Prostate gland (tissue), 2 donors: ENCODE data around the gene ROBO2. TPM values are rescaled to one million over a fixed set of nuclear protein-coding genes. Genes with fewer than 3 reads are reported as not detected.

Source experiments
- DNase-seq: peaks from one replicate; pipeline ENCODE4 v3.0.0-alpha.2; 2019; ENCODE audit warnings: low spot score
- H3K27ac ChIP-seq, 2 donors: fragments of 200-600 bp; sonication (generic); 2 replicates each; pipeline ENCODE4 v1.5.1; 2017 to 2019
- H3K27me3 ChIP-seq: fragments of 200-600 bp; sonication (generic); replicated peaks from 2 replicates; pipeline ENCODE4 v1.5.1; 2019; ENCODE audit not compliant: insufficient read depth
- H3K36me3 ChIP-seq, 2 donors: fragments of 200-600 bp; sonication (generic); 1 replicate in 1 of 2; 2 replicates in 1 of 2; pipeline versions ENCODE4 v1.5.1 to v1.8.1; 2017 to 2019
- H3K4me1 ChIP-seq: fragments of 200-600 bp; sonication (generic); replicated peaks from 2 replicates; pipeline ENCODE4 v1.5.1; 2019
- H3K4me3 ChIP-seq, 2 donors: fragments of 200-600 bp; sonication (generic); 2 replicates each; pipeline ENCODE4 v1.5.1; 2017 to 2019
- H3K9me3 ChIP-seq: fragments of 200-600 bp; sonication (generic); 2 replicates; pipeline ENCODE4 v1.5.1; 2017
- POLR2A ChIP-seq: fragments of 450-650 bp; IDR thresholded peaks from one replicate; pipeline ENCODE4 v1.6.1; 2016; ENCODE audit warnings: antibody characterized with exemption, mild to moderate bottlenecking
- POLR2AphosphoS5 ChIP-seq: sonication (generic); formaldehyde crosslinking; IDR thresholded peaks from one replicate; pipeline ENCODE4 v1.6.1; 2017; ENCODE audit warnings: antibody characterized with exemption
- WGBS: methylation state at CpG from one replicate; pipeline ENCODE4 v1.1.5; 2018; 5-methylcytosine and 5-hydroxymethylcytosine counted together
- intact Hi-C: fragments of 100-400 bp; cut with DNase I; formaldehyde crosslinking; loops from one replicate; pipeline ENCODE4 v1.14.2; 2022
- total RNA-seq, 2 donors: library from RNA; depleted of rRNA; stranded (reverse); fragments of >200 nt; gene quantifications; one replicate each; pipeline ENCODE4 v1.1.0, GENCODE V29; 2016
- TF ChIP-seq, protein P1 (sequence below), 4 experiments: fragments of 200-600 bp in 2 of 4; fragments of 450-650 bp in 2 of 4; sonication (generic) in 2 of 4; IDR thresholded peaks; 1 replicate in 3 of 4; 2 replicates in 1 of 4; pipeline ENCODE4 v1.5.1; 2016 to 2019; ENCODE audit warnings: antibody characterized with exemption in 4 of 4, mild to moderate bottlenecking in 2 of 4, moderate library complexity in 2 of 4

ROBO2 gene
- total RNA-seq, 2 donors from 2014 or later = 3.6 to 18.2 TPM

DNA sequence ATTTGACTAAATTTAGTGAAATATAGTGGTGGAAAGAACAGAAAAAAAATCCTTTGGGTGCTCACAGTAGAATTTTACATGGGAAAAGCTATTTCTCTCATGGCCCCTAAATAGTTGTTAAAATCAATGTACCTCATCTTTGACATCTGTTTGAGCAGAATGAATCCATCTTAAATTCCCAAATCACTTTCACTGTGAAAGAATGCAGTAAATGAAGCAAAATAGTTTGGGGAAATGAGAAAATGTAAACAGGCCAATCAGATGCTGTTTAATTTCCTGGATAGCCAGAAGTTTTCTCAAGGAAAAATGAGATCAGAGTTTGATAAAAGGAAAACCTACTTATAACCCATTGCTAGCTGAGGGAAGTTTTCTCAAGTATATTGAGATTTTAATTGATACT, 406.9 kb downstream of the ROBO2 start:
- no peak for DNase-seq
- no peaks in the 10 kb centered on the region for H3K9me3 ChIP-seq
- H3K4me1 ChIP-seq = no peaks in the 10 kb centered on the region
- H3K27ac ChIP-seq = no peak overlapping the region
- intact Hi-C loops = no loop called here
- TF ChIP-seq, protein P1, sequence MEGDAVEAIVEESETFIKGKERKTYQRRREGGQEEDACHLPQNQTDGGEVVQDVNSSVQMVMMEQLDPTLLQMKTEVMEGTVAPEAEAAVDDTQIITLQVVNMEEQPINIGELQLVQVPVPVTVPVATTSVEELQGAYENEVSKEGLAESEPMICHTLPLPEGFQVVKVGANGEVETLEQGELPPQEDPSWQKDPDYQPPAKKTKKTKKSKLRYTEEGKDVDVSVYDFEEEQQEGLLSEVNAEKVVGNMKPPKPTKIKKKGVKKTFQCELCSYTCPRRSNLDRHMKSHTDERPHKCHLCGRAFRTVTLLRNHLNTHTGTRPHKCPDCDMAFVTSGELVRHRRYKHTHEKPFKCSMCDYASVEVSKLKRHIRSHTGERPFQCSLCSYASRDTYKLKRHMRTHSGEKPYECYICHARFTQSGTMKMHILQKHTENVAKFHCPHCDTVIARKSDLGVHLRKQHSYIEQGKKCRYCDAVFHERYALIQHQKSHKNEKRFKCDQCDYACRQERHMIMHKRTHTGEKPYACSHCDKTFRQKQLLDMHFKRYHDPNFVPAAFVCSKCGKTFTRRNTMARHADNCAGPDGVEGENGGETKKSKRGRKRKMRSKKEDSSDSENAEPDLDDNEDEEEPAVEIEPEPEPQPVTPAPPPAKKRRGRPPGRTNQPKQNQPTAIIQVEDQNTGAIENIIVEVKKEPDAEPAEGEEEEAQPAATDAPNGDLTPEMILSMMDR (IDR thresholded peaks at IDR 0.05) = no peak
- TF ChIP-seq POLR2AphosphoS5 (no peak), POLR2A (no peak)
- no peaks in the 10 kb centered on the region for H3K36me3 ChIP-seq
- H3K27me3 ChIP-seq = no peaks in the 10 kb centered on the region
- no peak overlapping the region for H3K4me3 ChIP-seq

DNA sequence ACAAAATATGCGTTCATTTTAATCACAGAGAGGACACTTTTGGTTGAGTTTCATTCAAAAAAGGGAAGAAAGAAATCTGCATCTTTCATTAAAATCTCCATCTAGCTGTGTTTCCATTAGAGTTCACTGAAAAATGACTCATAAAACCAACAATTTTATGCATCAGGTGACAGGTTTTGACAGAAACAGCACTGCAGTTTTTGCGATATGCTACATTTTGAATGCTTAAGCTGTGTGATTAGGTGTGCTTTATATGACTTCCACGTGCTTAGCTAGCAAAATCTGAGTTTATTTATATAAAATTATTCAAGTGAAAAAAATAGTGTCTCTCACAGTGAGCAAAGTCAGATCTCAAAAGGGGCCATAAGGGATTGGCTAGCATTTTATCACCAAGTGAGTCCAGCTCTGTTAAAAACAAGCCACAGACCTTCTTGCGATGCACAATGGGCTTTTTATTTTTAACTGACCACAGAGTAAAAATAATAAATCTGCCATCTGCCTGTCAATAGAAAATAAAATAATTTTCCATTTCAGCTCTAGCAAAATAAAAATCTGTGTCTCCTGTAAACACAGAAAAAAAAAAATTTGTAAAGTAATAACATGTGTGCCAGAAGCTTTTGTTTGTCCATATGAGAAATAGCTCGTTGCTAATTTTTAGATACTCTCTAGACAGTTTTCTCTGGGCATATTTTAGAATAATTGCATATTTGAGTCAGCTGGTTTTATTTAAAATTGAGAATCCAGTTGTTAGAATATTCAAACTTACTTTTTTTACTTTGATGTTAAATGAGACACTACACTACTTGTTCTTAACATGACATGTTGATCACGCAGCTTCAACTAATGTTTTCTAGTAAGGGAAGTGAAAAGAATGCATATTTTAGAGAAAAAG, 409.8 kb downstream of the ROBO2 start:
- TF ChIP-seq, protein P1 (IDR thresholded peaks at IDR 0.05) = no peak
- TF ChIP-seq POLR2AphosphoS5 = no peak
- TF ChIP-seq POLR2A = no peak
- intact Hi-C loops = no loop called here

DNA sequence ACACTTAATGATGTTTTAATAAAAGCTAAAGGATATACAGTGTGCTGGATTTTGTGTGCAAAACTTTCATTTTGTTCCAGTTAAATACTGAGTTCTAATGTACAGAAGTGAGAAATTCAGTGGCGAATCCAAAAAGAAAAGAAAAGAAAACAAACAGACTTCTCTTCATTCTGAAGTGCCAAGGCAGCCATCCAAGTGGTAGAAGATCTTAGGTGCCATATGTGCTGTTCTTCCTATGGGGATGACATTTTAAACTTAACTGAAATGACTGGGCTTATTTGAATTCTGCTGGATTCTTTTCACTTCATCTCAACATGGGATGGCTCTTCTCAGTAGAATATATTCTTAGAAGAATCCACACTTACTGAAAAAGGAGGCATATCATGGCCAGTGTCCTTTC, 416.5 kb downstream of the ROBO2 start:
- no peaks in the 10 kb centered on the region for H3K4me1 ChIP-seq
- TF ChIP-seq POLR2A (no peak), POLR2AphosphoS5 (no peak)
- TF ChIP-seq, protein P1 (IDR thresholded peaks at IDR 0.05) = no peak
- intact Hi-C loops = no loop called here
- no peak overlapping the region for H3K4me3 ChIP-seq
- DNase-seq = no peak
- WGBS = 91% methylated on average over 1 of the region's 1 CpG
- H3K27ac ChIP-seq = no peak overlapping the region
- H3K9me3 ChIP-seq = no peaks in the 10 kb centered on the region
- H3K27me3 ChIP-seq = no peaks in the 10 kb centered on the region
- no peaks in the 10 kb centered on the region for H3K36me3 ChIP-seq

More for the DNA sequence above, 409.8 kb downstream of the ROBO2 start:
- H3K36me3 ChIP-seq = no peaks in the 10 kb centered on the region
- H3K27me3 ChIP-seq = no peaks in the 10 kb centered on the region
- H3K27ac ChIP-seq = no peak overlapping the region
- H3K4me3 ChIP-seq = no peak overlapping the region
- no peaks in the 10 kb centered on the region for H3K9me3 ChIP-seq
- 75% methylated on average over 6 of the region's 6 CpGs for WGBS
- no peak for DNase-seq
- no peaks in the 10 kb centered on the region for H3K4me1 ChIP-seq

DNA sequence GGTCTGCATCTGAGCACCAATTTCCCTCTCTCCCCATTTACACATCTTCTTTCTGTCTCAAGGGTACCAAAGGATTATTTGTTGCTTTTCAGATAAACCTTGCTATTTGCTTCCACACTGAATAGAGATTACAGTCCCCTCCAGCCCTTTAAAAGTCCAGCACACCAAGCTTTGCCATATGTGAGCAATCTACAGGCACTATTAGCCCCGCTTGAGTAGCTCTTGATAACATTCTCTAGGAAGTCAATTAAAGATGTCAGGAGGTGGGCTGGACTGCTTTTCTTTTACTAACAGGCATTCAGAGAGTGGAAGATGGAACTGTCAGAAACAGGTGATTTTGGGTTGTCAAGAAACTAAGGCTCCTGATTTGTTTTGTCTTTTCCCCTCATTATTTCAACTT, 417.0 kb downstream of the ROBO2 start:
- intact Hi-C loops = no loop called here
- Histone ChIP-seq H3K4me3 (no peak overlapping the region), H3K27ac (no peak overlapping the region), H3K9me3 (no peaks in the 10 kb centered on the region), H3K4me1 (no peaks in the 10 kb centered on the region), H3K27me3 (no peaks in the 10 kb centered on the region), H3K36me3 (no peaks in the 10 kb centered on the region)
- DNase-seq = no peak
- 82% methylated on average over 1 of the region's 1 CpG for WGBS
- TF ChIP-seq, protein P1 (IDR thresholded peaks at IDR 0.05) = no peak
- TF ChIP-seq POLR2A = no peak
- no peak for TF ChIP-seq POLR2AphosphoS5

DNA sequence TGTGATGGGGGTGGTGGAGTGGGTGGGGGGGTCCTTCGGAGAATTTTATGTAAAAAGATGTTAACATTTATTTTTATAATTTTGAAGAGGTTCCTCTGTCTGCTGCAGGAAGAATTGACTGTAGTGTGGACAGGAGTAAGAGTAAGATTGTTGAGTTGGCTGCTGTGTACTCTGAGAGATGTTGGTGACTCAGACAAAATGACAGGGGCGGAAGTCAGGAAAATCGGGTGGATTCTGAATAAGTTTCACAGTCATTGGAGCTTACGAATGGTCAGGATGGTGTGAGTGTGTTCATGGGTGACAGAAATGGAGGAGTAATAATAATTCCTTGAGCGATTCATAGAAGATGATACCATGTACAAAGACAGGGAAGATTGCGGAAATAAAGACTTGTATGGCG, 420.0 kb downstream of the ROBO2 start:
- TF ChIP-seq, protein P1 (IDR thresholded peaks at IDR 0.05) = no peak
- no peak for TF ChIP-seq POLR2A
- TF ChIP-seq POLR2AphosphoS5 = no peak
- Histone ChIP-seq H3K9me3 (no peaks in the 10 kb centered on the region), H3K4me1 (no peaks in the 10 kb centered on the region), H3K27ac (no peak overlapping the region), H3K4me3 (no peak overlapping the region), H3K36me3 (no peaks in the 10 kb centered on the region), H3K27me3 (no peaks in the 10 kb centered on the region)
- WGBS = 95% methylated on average over 7 of the region's 7 CpGs
- no peak for DNase-seq
- intact Hi-C loops = no loop called here
